ENCODE measurements around the gene LRRC23. TPM values are rescaled to one million over a fixed set of nuclear protein-coding genes. Genes with fewer than 3 reads are reported as not detected.
A peak's percentile ranks its signal among the peaks of the same experiment; 100 is the strongest.

LRRC23 gene
- total and polyA plus RNA-seq, 2 of the 13 experiments (the other 11 are each of a cell fraction or from before 2014, with no cell fraction given) = 6.0 to 7.8 TPM

DNA sequence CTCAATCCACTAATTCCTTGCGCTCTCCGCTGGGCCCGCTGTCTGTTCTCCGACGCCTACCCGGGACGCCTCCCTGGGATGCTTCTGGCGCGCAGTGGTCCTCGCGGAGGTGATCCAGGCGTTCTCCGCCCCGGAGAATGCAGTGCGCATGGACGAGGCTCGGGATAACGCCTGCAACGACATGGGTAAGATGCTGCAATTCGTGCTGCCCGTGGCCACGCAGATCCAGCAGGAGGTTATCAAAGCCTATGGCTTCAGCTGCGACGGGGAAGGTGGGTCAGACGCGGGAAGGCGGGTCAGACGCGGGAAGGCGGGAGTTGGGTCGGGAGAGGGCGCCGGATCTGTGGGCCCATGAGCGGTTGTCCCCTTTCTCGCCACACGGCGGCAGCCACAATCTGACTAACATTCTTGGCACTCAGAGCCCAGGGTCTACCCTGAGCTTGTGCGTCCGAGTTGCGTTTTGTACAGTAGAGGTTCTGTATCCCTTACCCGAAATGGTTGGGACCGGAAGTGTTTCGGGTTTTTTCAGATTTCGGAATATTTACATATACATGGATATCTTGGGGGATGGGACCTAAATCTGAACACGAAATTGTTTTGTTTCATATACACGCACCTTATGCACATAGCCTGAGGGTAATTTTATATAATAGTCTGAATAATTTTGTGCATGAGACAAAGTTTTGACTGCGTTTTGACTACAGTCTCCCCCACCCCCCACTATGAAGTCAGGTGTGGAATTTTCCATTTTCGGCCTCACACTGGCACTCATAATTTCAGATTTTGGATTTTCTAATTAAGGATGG is 40.0 kb downstream of the LRRC23 start (continued):
- TF ChIP-seq RELA (CRISPR knock-in tag; IDR thresholded peaks at IDR 0.05) (no peak), MED1 (CRISPR knock-in tag; IDR thresholded peaks at IDR 0.05) (peak; percentile 90), ZFP37 (CRISPR knock-in tag; IDR thresholded peaks at IDR 0.05; ENCODE audit: borderline replicate concordance) (0 out of 2 replicates have a peak, but pooled peaks have one; percentile 44), EEA1 (CRISPR knock-in tag; IDR thresholded peaks at IDR 0.05; ENCODE audit: borderline replicate concordance) (no peak), ZNF124 (CRISPR knock-in tag; IDR thresholded peaks at IDR 0.05) (no peak), U2AF2 (IDR thresholded peaks at IDR 0.05; ENCODE audit: low read depth, low read length) (no peak), ZSCAN29 (CRISPR knock-in tag; conservative IDR thresholded peaks at IDR 0.05) (no peak; the same call in none of the 2 replicates), ZFYVE20 (CRISPR knock-in tag; IDR thresholded peaks at IDR 0.05; ENCODE audit: borderline replicate concordance, low read depth) (no peak), ZNF451 (CRISPR knock-in tag; IDR thresholded peaks at IDR 0.05) (no peak; the same call in 1 of the 2 replicates), TOPORS (CRISPR knock-in tag; IDR thresholded peaks at IDR 0.05) (no peak)
- TF ChIP-seq, protein P1, sequence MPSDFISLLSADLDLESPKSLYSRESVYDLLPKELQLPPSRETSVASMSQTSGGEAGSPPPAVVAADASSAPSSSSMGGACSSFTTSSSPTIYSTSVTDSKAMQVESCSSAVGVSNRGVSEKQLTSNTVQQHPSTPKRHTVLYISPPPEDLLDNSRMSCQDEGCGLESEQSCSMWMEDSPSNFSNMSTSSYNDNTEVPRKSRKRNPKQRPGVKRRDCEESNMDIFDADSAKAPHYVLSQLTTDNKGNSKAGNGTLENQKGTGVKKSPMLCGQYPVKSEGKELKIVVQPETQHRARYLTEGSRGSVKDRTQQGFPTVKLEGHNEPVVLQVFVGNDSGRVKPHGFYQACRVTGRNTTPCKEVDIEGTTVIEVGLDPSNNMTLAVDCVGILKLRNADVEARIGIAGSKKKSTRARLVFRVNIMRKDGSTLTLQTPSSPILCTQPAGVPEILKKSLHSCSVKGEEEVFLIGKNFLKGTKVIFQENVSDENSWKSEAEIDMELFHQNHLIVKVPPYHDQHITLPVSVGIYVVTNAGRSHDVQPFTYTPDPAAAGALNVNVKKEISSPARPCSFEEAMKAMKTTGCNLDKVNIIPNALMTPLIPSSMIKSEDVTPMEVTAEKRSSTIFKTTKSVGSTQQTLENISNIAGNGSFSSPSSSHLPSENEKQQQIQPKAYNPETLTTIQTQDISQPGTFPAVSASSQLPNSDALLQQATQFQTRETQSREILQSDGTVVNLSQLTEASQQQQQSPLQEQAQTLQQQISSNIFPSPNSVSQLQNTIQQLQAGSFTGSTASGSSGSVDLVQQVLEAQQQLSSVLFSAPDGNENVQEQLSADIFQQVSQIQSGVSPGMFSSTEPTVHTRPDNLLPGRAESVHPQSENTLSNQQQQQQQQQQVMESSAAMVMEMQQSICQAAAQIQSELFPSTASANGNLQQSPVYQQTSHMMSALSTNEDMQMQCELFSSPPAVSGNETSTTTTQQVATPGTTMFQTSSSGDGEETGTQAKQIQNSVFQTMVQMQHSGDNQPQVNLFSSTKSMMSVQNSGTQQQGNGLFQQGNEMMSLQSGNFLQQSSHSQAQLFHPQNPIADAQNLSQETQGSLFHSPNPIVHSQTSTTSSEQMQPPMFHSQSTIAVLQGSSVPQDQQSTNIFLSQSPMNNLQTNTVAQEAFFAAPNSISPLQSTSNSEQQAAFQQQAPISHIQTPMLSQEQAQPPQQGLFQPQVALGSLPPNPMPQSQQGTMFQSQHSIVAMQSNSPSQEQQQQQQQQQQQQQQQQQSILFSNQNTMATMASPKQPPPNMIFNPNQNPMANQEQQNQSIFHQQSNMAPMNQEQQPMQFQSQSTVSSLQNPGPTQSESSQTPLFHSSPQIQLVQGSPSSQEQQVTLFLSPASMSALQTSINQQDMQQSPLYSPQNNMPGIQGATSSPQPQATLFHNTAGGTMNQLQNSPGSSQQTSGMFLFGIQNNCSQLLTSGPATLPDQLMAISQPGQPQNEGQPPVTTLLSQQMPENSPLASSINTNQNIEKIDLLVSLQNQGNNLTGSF (CRISPR knock-in tag; IDR thresholded peaks at IDR 0.05) = peak; percentile 31; the same call in 1 of the 2 replicates
- TF ChIP-seq, protein P2, sequence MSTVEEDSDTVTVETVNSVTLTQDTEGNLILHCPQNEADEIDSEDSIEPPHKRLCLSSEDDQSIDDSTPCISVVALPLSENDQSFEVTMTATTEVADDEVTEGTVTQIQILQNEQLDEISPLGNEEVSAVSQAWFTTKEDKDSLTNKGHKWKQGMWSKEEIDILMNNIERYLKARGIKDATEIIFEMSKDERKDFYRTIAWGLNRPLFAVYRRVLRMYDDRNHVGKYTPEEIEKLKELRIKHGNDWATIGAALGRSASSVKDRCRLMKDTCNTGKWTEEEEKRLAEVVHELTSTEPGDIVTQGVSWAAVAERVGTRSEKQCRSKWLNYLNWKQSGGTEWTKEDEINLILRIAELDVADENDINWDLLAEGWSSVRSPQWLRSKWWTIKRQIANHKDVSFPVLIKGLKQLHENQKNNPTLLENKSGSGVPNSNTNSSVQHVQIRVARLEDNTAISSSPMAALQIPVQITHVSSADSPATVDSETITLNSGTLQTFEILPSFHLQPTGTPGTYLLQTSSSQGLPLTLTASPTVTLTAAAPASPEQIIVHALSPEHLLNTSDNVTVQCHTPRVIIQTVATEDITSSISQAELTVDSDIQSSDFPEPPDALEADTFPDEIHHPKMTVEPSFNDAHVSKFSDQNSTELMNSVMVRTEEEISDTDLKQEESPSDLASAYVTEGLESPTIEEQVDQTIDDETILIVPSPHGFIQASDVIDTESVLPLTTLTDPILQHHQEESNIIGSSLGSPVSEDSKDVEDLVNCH (CRISPR knock-in tag; IDR thresholded peaks at IDR 0.05) = no peak
- TF ChIP-seq, protein P3, sequence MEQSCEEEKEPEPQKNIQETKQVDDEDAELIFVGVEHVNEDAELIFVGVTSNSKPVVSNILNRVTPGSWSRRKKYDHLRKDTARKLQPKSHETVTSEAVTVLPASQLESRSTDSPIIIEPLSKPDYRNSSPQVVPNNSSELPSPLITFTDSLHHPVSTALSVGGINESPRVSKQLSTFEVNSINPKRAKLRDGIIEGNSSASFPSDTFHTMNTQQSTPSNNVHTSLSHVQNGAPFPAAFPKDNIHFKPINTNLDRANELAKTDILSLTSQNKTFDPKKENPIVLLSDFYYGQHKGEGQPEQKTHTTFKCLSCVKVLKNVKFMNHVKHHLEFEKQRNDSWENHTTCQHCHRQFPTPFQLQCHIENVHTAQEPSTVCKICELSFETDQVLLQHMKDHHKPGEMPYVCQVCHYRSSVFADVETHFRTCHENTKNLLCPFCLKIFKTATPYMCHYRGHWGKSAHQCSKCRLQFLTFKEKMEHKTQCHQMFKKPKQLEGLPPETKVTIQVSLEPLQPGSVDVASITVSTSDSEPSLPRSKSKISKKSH (CRISPR knock-in tag; IDR thresholded peaks at IDR 0.05; ENCODE audit: borderline replicate concordance) = no peak
- TF ChIP-seq, protein P4, sequence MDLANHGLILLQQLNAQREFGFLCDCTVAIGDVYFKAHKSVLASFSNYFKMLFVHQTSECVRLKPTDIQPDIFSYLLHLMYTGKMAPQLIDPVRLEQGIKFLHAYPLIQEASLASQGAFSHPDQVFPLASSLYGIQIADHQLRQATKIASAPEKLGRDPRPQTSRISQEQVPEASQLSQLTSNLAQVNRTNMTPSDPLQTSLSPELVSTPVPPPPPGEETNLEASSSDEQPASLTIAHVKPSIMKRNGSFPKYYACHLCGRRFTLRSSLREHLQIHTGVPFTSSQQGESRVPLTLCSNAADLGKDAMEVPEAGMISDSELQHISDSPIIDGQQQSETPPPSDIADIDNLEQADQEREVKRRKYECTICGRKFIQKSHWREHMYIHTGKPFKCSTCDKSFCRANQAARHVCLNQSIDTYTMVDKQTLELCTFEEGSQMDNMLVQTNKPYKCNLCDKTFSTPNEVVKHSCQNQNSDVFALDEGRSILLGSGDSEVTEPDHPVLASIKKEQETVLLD (CRISPR knock-in tag; IDR thresholded peaks at IDR 0.05; ENCODE audit: low read depth) = no peak
- TF ChIP-seq, protein P5, sequence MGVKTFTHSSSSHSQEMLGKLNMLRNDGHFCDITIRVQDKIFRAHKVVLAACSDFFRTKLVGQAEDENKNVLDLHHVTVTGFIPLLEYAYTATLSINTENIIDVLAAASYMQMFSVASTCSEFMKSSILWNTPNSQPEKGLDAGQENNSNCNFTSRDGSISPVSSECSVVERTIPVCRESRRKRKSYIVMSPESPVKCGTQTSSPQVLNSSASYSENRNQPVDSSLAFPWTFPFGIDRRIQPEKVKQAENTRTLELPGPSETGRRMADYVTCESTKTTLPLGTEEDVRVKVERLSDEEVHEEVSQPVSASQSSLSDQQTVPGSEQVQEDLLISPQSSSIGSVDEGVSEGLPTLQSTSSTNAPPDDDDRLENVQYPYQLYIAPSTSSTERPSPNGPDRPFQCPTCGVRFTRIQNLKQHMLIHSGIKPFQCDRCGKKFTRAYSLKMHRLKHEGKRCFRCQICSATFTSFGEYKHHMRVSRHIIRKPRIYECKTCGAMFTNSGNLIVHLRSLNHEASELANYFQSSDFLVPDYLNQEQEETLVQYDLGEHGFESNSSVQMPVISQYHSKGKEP (CRISPR knock-in tag; IDR thresholded peaks at IDR 0.05) = no peak
